SK-N-SH treated with all-trans-retinoic acid at 6 μM for 48 hours (cell line): ENCODE results near the gene MRPL19.
"Not testable (repeated sequence)": the region's sequence is repeated elsewhere in the genome, so short reads cannot be mapped to it uniquely, and the experiment has no call there.

Source experiments
- ARNTL ChIP-seq: fragments of 450-650 bp; formaldehyde crosslinking; IDR thresholded peaks from 2 replicates; pipeline ENCODE4 v1.5.0; 2020; ENCODE audit warnings: low read depth, mild to moderate bottlenecking, moderate library complexity, borderline replicate concordance
- BACH2 ChIP-seq: fragments of 250-450 bp; sonication (Bioruptor Pico); IDR thresholded peaks from 2 replicates; pipeline ENCODE4 v1.9.0; 2021; ENCODE audit warnings: mild to moderate bottlenecking, borderline replicate concordance
- CSDC2 ChIP-seq: fragments of 250-450 bp; sonication (Bioruptor Pico); IDR thresholded peaks from 2 replicates; pipeline ENCODE4 v1.5.0; 2020; ENCODE audit warnings: mild to moderate bottlenecking, moderate library complexity
- OSR1 ChIP-seq: fragments of 250-450 bp; sonication (Bioruptor Pico); IDR thresholded peaks from 2 replicates; pipeline ENCODE4 v1.8.0; 2022; ENCODE audit warnings: moderate library complexity, mild to moderate bottlenecking, inconsistent platforms
- PPARA ChIP-seq: fragments of 250-450 bp; sonication (Bioruptor Pico); IDR thresholded peaks from 2 replicates; pipeline ENCODE4 v1.5.0; 2020; ENCODE audit warnings: mild to moderate bottlenecking, borderline replicate concordance
- RARB ChIP-seq: fragments of 250-450 bp; sonication (Bioruptor Pico); IDR thresholded peaks from 2 replicates; pipeline ENCODE4 v1.8.0; 2021; ENCODE audit warnings: mild to moderate bottlenecking, moderate library complexity
- TCF4 ChIP-seq: fragments of 250-450 bp; sonication (Bioruptor Pico); IDR thresholded peaks from 2 replicates; pipeline ENCODE4 v1.8.0; 2021; ENCODE audit warnings: mild to moderate bottlenecking, moderate library complexity, borderline replicate concordance
- TOX ChIP-seq: fragments of 250-450 bp; sonication (Bioruptor Pico); IDR thresholded peaks from 2 replicates; pipeline ENCODE4 v1.8.0; 2021; ENCODE audit warnings: mild to moderate bottlenecking, moderate library complexity, borderline replicate concordance
- ZFP30 ChIP-seq: fragments of 450-650 bp; formaldehyde crosslinking; IDR thresholded peaks from 2 replicates; pipeline ENCODE4 v1.5.0; 2022; ENCODE audit warnings: mild to moderate bottlenecking, moderate library complexity
- TF ChIP-seq, protein P1 (sequence below): fragments of 250-450 bp; sonication (Bioruptor Pico); IDR thresholded peaks from 2 replicates; pipeline ENCODE4 v1.8.0; 2020; ENCODE audit warnings: mild to moderate bottlenecking, moderate library complexity, borderline replicate concordance

DNA sequence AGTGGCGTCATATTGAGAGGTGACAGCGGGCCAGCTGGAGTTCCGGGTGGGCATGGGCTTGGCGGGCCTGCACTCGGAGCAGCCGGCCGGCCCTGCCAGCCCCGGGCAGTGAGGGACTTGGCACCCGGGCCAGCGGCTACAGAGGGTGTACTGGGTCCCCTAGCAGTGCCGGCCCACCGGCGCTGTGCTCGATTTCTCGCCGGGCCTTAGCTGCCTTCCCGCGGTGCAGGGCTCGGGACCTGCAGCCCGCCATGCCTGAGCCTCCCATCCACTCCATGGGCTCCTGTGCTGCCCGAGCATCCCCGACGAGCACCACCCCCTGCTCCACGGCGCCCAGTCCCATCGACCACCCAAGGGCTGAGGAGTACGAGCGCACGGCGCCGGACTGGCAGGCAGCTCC is 65.0 kb downstream of the MRPL19 start:
- not testable (repeated sequence) for TF ChIP-seq RARB; OSR1 (CRISPR knock-in tag); CSDC2; ARNTL (CRISPR knock-in tag); ZFP30 (CRISPR knock-in tag); TOX; PPARA (CRISPR knock-in tag); BACH2 (CRISPR knock-in tag); TCF4 (CRISPR knock-in tag)
- TF ChIP-seq, protein P1, sequence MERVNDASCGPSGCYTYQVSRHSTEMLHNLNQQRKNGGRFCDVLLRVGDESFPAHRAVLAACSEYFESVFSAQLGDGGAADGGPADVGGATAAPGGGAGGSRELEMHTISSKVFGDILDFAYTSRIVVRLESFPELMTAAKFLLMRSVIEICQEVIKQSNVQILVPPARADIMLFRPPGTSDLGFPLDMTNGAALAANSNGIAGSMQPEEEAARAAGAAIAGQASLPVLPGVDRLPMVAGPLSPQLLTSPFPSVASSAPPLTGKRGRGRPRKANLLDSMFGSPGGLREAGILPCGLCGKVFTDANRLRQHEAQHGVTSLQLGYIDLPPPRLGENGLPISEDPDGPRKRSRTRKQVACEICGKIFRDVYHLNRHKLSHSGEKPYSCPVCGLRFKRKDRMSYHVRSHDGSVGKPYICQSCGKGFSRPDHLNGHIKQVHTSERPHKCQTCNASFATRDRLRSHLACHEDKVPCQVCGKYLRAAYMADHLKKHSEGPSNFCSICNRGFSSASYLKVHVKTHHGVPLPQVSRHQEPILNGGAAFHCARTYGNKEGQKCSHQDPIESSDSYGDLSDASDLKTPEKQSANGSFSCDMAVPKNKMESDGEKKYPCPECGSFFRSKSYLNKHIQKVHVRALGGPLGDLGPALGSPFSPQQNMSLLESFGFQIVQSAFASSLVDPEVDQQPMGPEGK (CRISPR knock-in tag) = not testable (repeated sequence)
